ENCODE results near the gene TMEM150C. TPM values are rescaled to one million over a fixed set of nuclear protein-coding genes. Genes with fewer than 3 reads are reported as not detected.

TMEM150C gene
- total RNA-seq, 1 donor = 0.45 TPM

GRCh38 chr4:82528868-82529267 is 32.9 kb downstream of the TMEM150C start:
- no peak overlapping the region for H3K4me3 ChIP-seq (ENCODE audit: low read depth, low read length)
- no peak for DNase-seq (ENCODE audit: low read depth)
- TF ChIP-seq CTCF (IDR thresholded peaks at IDR 0.05; ENCODE audit: insufficient read depth, low read length) = no peak

- no peak for DNase-seq (ENCODE audit: low read depth)
- H3K4me3 ChIP-seq (ENCODE audit: low read depth, low read length) = no peak overlapping the region
- TF ChIP-seq CTCF (IDR thresholded peaks at IDR 0.05; ENCODE audit: insufficient read depth, low read length) = no peak
These were observed 33.7 kb downstream of the TMEM150C start for GRCh38 chr4:82528074-82528473.

GRCh38 chr4:82525307-82525911 is 36.4 kb downstream of the TMEM150C start:
- H3K4me3 ChIP-seq (ENCODE audit: low read depth, low read length) = no peak overlapping the region
- TF ChIP-seq CTCF (IDR thresholded peaks at IDR 0.05; ENCODE audit: insufficient read depth, low read length) = no peak
- no peak for DNase-seq (ENCODE audit: low read depth)

- no peak for DNase-seq (ENCODE audit: low read depth)
- no peak overlapping the region for H3K4me3 ChIP-seq (ENCODE audit: low read depth, low read length)
- no peak for TF ChIP-seq CTCF (IDR thresholded peaks at IDR 0.05; ENCODE audit: insufficient read depth, low read length)
These were observed 37.1 kb downstream of the TMEM150C start for GRCh38 chr4:82524570-82525152.

- H3K4me3 ChIP-seq (ENCODE audit: low read depth, low read length) = no peak overlapping the region
- DNase-seq (ENCODE audit: low read depth) = no peak
- TF ChIP-seq CTCF (IDR thresholded peaks at IDR 0.05; ENCODE audit: insufficient read depth, low read length) = no peak
These were observed 38.6 kb downstream of the TMEM150C start for GRCh38 chr4:82523179-82523578.

- no peak overlapping the region for H3K4me3 ChIP-seq (ENCODE audit: low read depth, low read length)
- no peak for DNase-seq (ENCODE audit: low read depth)
- no peak for TF ChIP-seq CTCF (IDR thresholded peaks at IDR 0.05; ENCODE audit: insufficient read depth, low read length)
These were observed 39.3 kb downstream of the TMEM150C start for GRCh38 chr4:82522472-82522871.

GRCh38 chr4:82521283-82521682 is 40.5 kb downstream of the TMEM150C start:
- DNase-seq (ENCODE audit: low read depth) = no peak
- H3K4me3 ChIP-seq (ENCODE audit: low read depth, low read length) = no peak overlapping the region
- no peak for TF ChIP-seq CTCF (IDR thresholded peaks at IDR 0.05; ENCODE audit: insufficient read depth, low read length)
